ENCODE results near the gene BHLHE40. TPM values are rescaled to one million over a fixed set of nuclear protein-coding genes. Genes with fewer than 3 reads are reported as not detected.

Gene BHLHE40
- total and polyA plus RNA-seq, 2 of the 13 experiments (the other 11 are each of a cell fraction or from before 2014, with no cell fraction given) = 1.8 to 51.0 TPM

DNA sequence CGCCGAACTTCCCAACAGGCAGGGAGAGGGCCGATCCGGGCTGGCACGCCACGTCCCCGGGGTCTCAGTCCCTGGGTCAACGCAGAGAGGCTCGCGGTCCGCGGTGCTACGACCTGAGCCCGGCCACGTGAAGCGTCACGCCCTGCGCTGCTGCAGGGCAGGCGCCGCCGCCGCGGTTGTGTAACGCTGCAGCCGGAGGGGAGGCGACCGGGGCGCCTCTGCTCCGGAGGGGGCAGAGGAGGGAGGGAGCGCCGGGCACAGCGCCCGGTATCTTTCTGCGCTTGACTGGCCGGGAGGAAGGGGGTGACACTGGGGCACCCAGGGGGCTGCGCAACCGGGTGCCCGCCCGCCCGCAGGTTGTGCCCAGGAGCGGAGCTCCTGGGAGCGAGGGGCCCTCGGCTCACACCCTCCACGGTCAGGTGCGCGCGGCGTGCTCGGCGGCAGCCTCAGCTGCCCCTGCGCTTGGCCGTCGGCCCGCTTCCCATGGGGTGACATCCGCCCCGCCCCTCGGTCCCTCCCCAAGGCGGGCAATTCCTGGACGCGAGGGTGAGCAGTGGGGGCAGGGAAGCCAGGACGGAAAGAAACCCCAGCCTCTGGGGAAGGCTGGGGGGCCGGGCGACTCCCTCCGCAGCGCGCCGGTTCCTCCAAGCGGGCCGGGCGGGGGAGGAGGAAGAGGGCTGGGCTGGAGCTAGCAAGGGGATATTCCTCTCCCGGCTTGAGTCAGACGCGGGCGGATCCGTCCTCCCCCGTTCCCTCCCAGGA, 852 bp upstream of the BHLHE40 start (continued):
- TF ChIP-seq, protein P1, sequence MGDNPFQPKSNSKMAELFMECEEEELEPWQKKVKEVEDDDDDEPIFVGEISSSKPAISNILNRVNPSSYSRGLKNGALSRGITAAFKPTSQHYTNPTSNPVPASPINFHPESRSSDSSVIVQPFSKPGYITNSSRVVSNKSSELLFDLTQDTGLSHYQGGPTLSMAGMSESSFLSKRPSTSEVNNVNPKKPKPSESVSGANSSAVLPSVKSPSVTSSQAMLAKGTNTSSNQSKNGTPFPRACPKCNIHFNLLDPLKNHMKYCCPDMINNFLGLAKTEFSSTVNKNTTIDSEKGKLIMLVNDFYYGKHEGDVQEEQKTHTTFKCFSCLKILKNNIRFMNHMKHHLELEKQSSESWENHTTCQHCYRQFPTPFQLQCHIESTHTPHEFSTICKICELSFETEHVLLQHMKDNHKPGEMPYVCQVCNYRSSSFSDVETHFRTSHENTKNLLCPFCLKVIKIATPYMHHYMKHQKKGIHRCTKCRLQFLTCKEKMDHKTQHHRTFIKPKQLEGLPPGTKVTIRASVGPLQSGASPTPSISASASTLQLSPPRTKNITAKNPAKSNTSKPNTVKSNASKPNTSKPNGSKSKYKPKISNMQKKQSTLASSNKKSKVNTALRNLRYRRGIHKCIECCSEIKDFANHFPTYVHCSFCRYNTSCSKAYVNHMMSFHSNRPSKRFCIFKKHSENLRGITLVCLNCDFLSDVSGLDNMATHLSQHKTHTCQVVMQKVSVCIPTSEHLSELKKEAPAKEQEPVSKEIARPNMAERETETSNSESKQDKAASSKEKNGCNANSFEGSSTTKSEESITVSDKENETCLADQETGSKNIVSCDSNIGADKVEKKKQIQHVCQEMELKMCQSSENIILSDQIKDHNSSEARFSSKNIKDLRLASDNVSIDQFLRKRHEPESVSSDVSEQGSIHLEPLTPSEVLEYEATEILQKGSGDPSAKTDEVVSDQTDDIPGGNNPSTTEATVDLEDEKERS (CRISPR knock-in tag; IDR thresholded peaks at IDR 0.05) = no peak; the same call in 1 of the 2 replicates
- TF ChIP-seq SP4 (CRISPR knock-in tag; IDR thresholded peaks at IDR 0.05) (peak; percentile 95), ZNF496 (CRISPR knock-in tag; IDR thresholded peaks at IDR 0.05; ENCODE audit: insufficient replicate concordance) (no peak), MIER2 (CRISPR knock-in tag; IDR thresholded peaks at IDR 0.05) (peak; percentile 58; the same call in 1 of the 2 replicates), MEIS2 (CRISPR knock-in tag; IDR thresholded peaks at IDR 0.05) (peak; percentile 91), FOSL2 (CRISPR knock-in tag; IDR thresholded peaks at IDR 0.05) (peak; percentile 68), RARG (CRISPR knock-in tag; IDR thresholded peaks at IDR 0.05; ENCODE audit: low read depth) (no peak), HDAC6 (IDR thresholded peaks at IDR 0.05; ENCODE audit: low read depth, low read length) (no peak), ZNF543 (CRISPR knock-in tag; IDR thresholded peaks at IDR 0.05) (peak; percentile 94), MBD4 (IDR thresholded peaks at IDR 0.05; ENCODE audit: borderline replicate concordance, low read length) (no peak), DMAP1 (CRISPR knock-in tag; IDR thresholded peaks at IDR 0.05) (peak; percentile 90), LCORL (IDR thresholded peaks at IDR 0.05) (no peak), LCORL (CRISPR knock-in tag; IDR thresholded peaks at IDR 0.05) (peak; percentile 86), KDM4B (CRISPR knock-in tag; IDR thresholded peaks at IDR 0.05) (no peak; the same call in none of the 2 replicates), RFXANK (CRISPR knock-in tag; IDR thresholded peaks at IDR 0.05) (0 out of 2 replicates have a peak, but pooled peaks have one; percentile 1)
- TF ChIP-seq, protein P2, sequence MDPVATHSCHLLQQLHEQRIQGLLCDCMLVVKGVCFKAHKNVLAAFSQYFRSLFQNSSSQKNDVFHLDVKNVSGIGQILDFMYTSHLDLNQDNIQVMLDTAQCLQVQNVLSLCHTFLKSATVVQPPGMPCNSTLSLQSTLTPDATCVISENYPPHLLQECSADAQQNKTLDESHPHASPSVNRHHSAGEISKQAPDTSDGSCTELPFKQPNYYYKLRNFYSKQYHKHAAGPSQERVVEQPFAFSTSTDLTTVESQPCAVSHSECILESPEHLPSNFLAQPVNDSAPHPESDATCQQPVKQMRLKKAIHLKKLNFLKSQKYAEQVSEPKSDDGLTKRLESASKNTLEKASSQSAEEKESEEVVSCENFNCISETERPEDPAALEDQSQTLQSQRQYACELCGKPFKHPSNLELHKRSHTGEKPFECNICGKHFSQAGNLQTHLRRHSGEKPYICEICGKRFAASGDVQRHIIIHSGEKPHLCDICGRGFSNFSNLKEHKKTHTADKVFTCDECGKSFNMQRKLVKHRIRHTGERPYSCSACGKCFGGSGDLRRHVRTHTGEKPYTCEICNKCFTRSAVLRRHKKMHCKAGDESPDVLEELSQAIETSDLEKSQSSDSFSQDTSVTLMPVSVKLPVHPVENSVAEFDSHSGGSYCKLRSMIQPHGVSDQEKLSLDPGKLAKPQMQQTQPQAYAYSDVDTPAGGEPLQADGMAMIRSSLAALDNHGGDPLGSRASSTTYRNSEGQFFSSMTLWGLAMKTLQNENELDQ (CRISPR knock-in tag; IDR thresholded peaks at IDR 0.05; ENCODE audit: borderline replicate concordance) = peak; percentile 54; the same call in 1 of the 2 replicates
- TF ChIP-seq, protein P3, sequence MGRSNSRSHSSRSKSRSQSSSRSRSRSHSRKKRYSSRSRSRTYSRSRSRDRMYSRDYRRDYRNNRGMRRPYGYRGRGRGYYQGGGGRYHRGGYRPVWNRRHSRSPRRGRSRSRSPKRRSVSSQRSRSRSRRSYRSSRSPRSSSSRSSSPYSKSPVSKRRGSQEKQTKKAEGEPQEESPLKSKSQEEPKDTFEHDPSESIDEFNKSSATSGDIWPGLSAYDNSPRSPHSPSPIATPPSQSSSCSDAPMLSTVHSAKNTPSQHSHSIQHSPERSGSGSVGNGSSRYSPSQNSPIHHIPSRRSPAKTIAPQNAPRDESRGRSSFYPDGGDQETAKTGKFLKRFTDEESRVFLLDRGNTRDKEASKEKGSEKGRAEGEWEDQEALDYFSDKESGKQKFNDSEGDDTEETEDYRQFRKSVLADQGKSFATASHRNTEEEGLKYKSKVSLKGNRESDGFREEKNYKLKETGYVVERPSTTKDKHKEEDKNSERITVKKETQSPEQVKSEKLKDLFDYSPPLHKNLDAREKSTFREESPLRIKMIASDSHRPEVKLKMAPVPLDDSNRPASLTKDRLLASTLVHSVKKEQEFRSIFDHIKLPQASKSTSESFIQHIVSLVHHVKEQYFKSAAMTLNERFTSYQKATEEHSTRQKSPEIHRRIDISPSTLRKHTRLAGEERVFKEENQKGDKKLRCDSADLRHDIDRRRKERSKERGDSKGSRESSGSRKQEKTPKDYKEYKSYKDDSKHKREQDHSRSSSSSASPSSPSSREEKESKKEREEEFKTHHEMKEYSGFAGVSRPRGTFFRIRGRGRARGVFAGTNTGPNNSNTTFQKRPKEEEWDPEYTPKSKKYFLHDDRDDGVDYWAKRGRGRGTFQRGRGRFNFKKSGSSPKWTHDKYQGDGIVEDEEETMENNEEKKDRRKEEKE (IDR thresholded peaks at IDR 0.05) = no peak
